Activated B cell treated with CpG ODN at 0.5 μM for 24 hours (primary cell): ENCODE data around the gene GPR68. TPM values are rescaled to one million over a fixed set of nuclear protein-coding genes. Genes with fewer than 3 reads are reported as not detected.

Source experiments
- ATAC-seq: fragments of 200-7000 bp; cut with Tn5 transposase; one replicate; pipeline ENCODE4 v1.10.0; 2021; ENCODE audit warnings: low read depth, mild to moderate bottlenecking, moderate library complexity
- CTCF ChIA-PET: fragments of 350-600 bp; sonication (Branson Sonifier 250); formaldehyde crosslinking; loops from one replicate; lab custom pipeline; 2021; ENCODE audit warnings: antibody characterized with exemption; lab: Charles Lee
- POLR2A ChIA-PET: fragments of 350-600 bp; sonication (Branson Sonifier 250); formaldehyde crosslinking; loops from one replicate; lab custom pipeline; 2021; ENCODE audit warnings: antibody characterized with exemption; lab: Charles Lee
- DNase-seq: peaks from one replicate; pipeline ENCODE4 v3.0.0; 2022
- H3K27ac Mint-ChIP-seq: one replicate; pipeline ENCODE4 v1.8.0; 2020; ENCODE audit warnings: mixed read lengths
- H3K27me3 Mint-ChIP-seq: one replicate; pipeline ENCODE4 v1.8.0; 2021; ENCODE audit warnings: mixed read lengths
- H3K36me3 Mint-ChIP-seq: one replicate; pipeline ENCODE4 v1.8.0; 2021; ENCODE audit warnings: low read depth, mixed read lengths
- H3K4me1 Mint-ChIP-seq: one replicate; pipeline ENCODE4 v1.8.0; 2021; ENCODE audit warnings: mixed read lengths
- H3K4me3 Mint-ChIP-seq: one replicate; pipeline ENCODE4 v1.8.0; 2020; ENCODE audit warnings: mild to moderate bottlenecking, mixed read lengths
- H3K9me3 Mint-ChIP-seq: one replicate; pipeline ENCODE4 v1.8.0; 2020; ENCODE audit warnings: mixed read lengths
- intact Hi-C: fragments of 100-400 bp; cut with micrococcal nuclease; formaldehyde crosslinking; loops from one replicate; pipeline ENCODE4 v1.15.1; 2024
- total RNA-seq: library from RNA; stranded (reverse); gene quantifications from 2 replicates; pipeline ENCODE4 v1.2.3, GENCODE V29; 2022
- TF ChIP-seq, protein P1 (sequence below): fragments of 200-600 bp; IDR thresholded peaks from one replicate; pipeline ENCODE4 v1.8.0; 2022; ENCODE audit warnings: antibody characterized with exemption, mild to moderate bottlenecking

Gene GPR68
- total RNA-seq, 1 donor from 2014 or later, result 1.8 TPM

DNA sequence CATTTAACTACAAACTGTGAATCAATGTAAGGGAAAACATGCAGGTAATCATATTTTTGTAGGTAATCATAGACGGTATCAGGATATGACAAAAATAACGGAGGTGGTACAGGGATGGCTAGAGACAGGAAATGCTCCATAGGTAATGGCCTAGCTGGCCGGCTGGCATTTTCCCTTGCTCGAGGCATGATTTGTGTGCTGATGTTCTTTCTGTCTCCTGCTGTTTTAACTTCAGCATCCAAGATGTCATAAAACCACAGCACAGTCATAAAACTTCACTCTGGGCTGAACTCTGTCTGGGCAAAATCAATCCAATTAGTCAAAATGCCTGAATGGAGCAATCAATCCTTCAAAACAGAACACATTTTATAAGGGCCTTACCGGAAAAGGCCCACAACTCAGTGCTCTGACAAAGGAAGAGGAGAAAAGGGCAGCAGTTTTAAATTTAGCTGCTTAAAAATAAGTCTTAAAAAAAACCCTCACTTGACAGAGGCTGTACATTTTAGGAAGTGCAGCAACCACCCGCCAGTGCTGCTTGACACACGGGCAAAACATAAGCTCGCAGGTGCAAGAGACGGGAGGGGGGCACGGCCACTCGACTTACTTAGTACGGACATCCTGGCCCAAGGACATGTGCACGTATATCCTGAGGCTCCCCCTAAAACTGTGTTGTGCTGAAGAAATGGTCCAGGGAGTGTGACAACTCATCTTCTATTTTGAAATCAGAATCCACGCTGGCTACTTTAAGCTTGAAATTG, 40.5 kb upstream of the GPR68 start:
- peak overlapping the region; percentile 59 for H3K27ac Mint-ChIP-seq
- ChIA-PET POLR2A (interaction anchor here (0.7 to 2.4 kb wide), 5 partner anchors 9 to 170 kb away, joined by 3 to 10 read pairs (median 5); partner anchors contain the start of gene GPR68), CTCF (interaction anchor here (0.7 to 12.1 kb wide), 8 partner anchors 42 to 383 kb away, joined by 3 to 265 read pairs (median 4); partner anchors contain the start of gene GPR68)
- H3K4me3 Mint-ChIP-seq, result peak overlapping the region; percentile 1
- H3K27me3 Mint-ChIP-seq, result no peaks in the 10 kb centered on the region
- TF ChIP-seq, protein P1, sequence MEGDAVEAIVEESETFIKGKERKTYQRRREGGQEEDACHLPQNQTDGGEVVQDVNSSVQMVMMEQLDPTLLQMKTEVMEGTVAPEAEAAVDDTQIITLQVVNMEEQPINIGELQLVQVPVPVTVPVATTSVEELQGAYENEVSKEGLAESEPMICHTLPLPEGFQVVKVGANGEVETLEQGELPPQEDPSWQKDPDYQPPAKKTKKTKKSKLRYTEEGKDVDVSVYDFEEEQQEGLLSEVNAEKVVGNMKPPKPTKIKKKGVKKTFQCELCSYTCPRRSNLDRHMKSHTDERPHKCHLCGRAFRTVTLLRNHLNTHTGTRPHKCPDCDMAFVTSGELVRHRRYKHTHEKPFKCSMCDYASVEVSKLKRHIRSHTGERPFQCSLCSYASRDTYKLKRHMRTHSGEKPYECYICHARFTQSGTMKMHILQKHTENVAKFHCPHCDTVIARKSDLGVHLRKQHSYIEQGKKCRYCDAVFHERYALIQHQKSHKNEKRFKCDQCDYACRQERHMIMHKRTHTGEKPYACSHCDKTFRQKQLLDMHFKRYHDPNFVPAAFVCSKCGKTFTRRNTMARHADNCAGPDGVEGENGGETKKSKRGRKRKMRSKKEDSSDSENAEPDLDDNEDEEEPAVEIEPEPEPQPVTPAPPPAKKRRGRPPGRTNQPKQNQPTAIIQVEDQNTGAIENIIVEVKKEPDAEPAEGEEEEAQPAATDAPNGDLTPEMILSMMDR, result no peak
- peaks cover 24% of the 10 kb centered on the region for H3K4me1 Mint-ChIP-seq
- H3K36me3 Mint-ChIP-seq, result peaks cover 96% of the 10 kb centered on the region
- no peaks in the 10 kb centered on the region for H3K9me3 Mint-ChIP-seq
- no peak for ATAC-seq
- intact Hi-C loops, result loop anchor here (5.0 kb wide), 1 partner anchor 298 kb away; no protein-coding TSS in a partner anchor
- no peak for DNase-seq

DNA sequence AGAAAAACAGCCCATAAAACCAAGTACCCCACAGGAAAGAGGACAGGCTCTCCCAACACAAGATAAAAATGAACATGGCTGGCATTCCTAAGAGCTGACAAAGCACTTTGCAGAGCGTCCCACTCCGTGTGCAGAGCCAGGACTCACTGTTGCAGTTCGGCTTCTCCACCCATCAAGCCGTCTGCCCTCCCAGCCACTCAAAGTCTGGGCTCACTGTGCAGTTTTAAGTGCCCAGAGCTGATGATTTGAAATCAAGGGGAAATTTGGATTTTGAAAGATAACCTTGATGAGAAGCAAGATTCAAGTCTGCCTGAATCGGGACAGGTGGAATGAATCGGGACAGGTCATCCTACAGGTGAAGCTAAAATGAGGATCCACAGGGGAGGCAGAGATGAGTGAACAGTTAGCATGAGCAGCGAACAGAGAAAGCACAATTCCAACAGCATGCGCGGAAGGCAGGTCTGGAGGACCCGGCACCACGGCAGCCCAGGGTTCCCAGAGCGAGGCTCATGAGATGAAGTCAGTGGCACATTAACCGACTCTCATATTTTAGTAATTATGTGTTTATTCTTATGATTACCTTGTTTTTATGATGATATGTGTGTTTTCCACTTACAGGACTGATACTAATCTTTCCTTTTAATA, 39.8 kb upstream of the GPR68 start:
- CTCF ChIA-PET, result interaction anchor here (1.3 to 12.1 kb wide), 3 partner anchors 109 to 382 kb away, joined by 3 to 265 read pairs (median 21); no protein-coding TSS in a partner anchor
- Mint-ChIP-seq H3K36me3 (peaks cover 96% of the 10 kb centered on the region), H3K4me1 (peaks cover 24% of the 10 kb centered on the region), H3K4me3 (no peak overlapping the region), H3K9me3 (no peaks in the 10 kb centered on the region), H3K27ac (peak overlapping the region; percentile 59), H3K27me3 (no peaks in the 10 kb centered on the region)
- POLR2A ChIA-PET, result interaction anchor here (2.4 kb wide), 1 partner anchor 40 kb away, joined by 5 read pairs; the partner anchor contains the start of gene GPR68
- intact Hi-C loops, result no loop called here
- DNase-seq (no peak), ATAC-seq (no peak)
- TF ChIP-seq, protein P1, result no peak

DNA sequence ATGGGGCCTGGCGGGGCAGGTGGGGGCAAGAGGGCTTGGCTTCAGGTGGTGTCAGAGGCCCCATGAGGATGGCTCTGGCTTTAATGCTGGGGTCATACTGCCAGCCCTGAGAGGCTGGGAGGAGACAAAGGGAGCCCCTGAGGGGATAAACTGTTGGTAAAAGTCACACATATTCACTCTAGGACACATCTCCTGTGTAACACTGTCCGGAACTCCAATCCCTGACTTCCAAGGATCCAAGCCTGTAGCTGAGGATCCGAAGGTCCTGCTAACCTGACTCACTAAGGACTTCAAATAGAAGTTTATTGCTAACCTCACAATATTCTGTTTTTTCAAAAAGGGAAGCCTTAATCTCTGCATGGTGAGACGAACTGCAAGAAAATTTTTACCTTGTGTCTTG, 39.2 kb upstream of the GPR68 start:
- POLR2A ChIA-PET, result interaction anchor here (2.4 kb wide), 1 partner anchor 39 kb away, joined by 5 read pairs; the partner anchor contains the start of gene GPR68
- H3K4me1 Mint-ChIP-seq, result peaks cover 24% of the 10 kb centered on the region
- TF ChIP-seq, protein P1, result no peak
- H3K9me3 Mint-ChIP-seq, result no peaks in the 10 kb centered on the region
- ATAC-seq (no peak), DNase-seq (no peak)
- CTCF ChIA-PET, result interaction anchor here (4.0 to 12.1 kb wide), 2 partner anchors 108 to 381 kb away, joined by 21 to 265 read pairs; no protein-coding TSS in a partner anchor
- no peaks in the 10 kb centered on the region for H3K27me3 Mint-ChIP-seq
- intact Hi-C loops, result no loop called here
- no peak overlapping the region for H3K4me3 Mint-ChIP-seq
- H3K36me3 Mint-ChIP-seq, result peaks cover 95% of the 10 kb centered on the region
- no peak overlapping the region for H3K27ac Mint-ChIP-seq

GRCh38 chr14:91282954-91283645, 38.6 kb upstream of the GPR68 start:
- Mint-ChIP-seq H3K4me1 (peaks cover 24% of the 10 kb centered on the region), H3K36me3 (peaks cover 94% of the 10 kb centered on the region), H3K27me3 (no peaks in the 10 kb centered on the region), H3K4me3 (no peak overlapping the region), H3K27ac (peak overlapping the region; percentile 7), H3K9me3 (no peaks in the 10 kb centered on the region)
- TF ChIP-seq, protein P1, result no peak
- POLR2A ChIA-PET, result no interaction called here
- ATAC-seq, result no peak
- intact Hi-C loops, result no loop called here
- CTCF ChIA-PET, result interaction anchor here (12.1 kb wide), 1 partner anchor 107 kb away, joined by 265 read pairs; no protein-coding TSS in a partner anchor
- DNase-seq, result no peak
